SKM-1 treated with dmso at 0.1 percent for 144 hours (cell line): ENCODE results near the gene SEMA6D.

Experiments used
- DNase-seq: peaks from one replicate; lab custom pipeline; 2025; ENCODE audit not compliant: unreplicated experiment; lab: John Stamatoyannopoulos, UW

The SEMA6D gene

DNA sequence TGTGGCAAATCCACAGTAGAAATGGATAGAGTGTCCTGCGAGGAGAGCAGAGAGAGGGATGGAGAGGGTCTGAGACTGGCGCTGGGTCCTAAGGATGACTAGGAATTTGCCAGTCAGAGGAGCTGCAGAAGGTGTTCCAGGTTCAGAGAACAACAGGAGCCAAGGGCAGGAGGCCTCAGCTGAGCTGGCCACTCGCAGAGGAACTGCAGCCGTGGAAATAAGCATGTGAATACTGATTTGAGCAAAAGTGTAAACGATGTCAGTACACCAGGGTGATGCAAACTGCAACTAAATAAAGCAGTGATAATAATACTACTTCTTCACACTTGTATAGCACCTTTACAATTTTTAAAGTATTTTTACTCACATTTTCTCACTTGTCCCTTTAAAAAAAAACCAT, 24.6 kb downstream of the SEMA6D start:
- DNase-seq: no peak

DNA sequence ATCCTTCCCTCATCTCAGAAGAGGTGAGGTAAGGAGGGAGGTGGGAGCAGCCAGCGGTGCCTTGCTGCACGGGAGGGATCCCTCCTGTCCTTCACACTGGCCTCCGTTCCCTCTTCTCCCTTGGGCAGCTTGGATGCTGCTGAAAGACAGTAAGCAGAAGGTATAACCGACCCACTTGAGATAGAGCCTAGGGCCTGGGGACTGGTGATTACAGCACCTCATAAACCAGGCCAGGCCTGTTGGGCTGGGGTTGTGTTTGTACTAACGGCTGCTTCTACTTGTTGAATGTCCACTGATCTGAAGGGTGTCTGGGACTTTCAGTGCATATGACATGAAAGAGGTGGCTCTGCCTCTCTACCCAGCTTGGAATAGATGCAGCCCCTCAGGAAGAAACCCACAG, 25.0 kb downstream of the SEMA6D start:
- DNase-seq: no peak

DNA sequence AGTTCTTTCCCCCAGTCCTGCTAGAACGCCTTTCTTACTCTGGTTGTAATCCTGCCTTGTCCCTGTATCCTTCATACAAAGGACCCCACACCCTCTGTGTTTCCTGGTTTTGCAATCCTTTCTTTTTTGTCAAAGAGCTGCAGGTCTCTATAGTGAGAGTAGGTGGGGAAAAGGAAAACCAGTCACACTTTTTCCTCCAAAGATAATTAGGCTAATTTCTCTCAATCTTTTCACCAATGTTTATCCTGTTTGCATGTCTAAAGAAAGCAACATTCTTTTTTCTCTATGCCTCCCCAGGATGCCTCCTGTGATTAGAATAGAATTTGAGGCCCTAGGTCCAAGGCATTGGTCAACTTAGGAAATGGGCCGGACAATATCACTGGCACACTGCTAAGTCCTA, 25.4 kb downstream of the SEMA6D start:
- no peak for DNase-seq

DNA sequence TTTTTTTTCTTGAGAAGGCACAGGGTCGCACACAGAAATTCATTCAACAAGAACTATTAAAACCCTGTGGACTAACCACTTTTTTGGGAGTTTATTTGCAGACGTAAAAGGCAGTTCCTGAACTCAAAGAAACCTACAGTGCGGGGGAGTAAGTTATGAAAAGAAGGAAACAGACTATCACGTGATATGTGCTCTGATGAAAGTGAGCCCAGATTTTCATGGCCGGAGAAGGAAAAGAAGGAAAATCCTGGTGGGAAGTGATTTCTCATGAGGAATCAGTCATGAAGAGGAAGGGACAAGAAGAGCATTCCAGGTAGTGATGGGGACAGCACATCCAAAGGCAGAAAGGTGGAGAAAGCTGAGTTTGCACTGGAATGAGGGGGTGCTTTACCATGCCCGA, 26.1 kb downstream of the SEMA6D start:
- no peak for DNase-seq

DNA sequence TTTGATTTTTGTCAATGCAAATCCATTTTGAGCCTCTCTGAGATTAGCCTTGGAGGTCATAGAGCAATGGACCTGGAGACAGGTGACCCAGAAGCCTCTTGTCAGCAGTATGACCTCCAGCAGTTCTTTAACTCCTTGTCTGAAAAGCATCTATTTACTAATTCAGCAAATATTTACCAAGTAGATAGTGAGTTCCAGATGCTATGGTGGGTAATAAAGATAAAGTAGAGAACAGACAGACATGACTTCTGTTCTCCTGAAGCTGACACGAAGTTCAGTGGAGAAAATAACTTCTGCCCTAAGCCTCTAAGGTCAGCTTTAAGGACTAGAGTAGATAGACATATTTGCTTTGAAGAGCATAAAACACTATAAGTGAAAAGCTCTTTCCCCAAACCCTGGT, 26.6 kb downstream of the SEMA6D start:
- no peak for DNase-seq

DNA sequence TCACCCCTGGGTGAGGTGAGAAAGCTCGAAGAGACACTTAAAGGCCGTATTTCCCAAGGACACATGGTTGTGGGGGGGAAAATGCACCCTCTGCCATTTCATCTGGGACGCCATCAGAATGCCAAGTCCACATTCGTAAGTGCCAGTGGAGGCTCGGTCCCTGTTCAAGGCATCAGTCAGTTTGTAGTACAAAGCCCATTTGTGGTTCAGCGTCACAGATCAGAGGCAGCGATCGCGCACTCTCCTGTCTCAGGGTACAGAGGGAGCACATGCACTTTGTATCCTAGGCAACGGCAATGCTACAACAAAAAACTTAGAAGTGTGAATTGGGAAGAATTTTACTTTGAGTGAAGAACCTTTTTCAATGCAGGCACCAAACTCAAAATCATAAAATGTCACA, 27.2 kb downstream of the SEMA6D start:
- no peak for DNase-seq

DNA sequence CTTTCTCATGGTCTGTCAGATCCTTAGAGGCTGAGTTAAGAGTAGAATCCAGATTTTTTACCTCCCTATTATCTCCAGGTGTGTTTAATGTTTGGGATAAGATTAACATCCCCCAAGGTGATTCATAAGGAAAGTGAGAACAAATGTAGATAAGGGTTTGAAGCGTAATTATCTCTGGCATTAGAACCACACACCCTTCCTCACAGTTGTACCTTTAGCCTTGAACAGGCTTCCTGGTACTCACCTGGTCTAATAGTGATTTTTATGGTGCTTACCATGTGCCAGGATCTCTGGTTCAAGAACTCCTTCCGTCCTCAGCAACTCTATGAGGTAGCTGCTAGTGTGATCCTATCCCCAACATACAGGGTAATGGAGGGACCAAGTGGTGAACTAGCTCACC, 27.7 kb downstream of the SEMA6D start:
- DNase-seq: no peak

DNA sequence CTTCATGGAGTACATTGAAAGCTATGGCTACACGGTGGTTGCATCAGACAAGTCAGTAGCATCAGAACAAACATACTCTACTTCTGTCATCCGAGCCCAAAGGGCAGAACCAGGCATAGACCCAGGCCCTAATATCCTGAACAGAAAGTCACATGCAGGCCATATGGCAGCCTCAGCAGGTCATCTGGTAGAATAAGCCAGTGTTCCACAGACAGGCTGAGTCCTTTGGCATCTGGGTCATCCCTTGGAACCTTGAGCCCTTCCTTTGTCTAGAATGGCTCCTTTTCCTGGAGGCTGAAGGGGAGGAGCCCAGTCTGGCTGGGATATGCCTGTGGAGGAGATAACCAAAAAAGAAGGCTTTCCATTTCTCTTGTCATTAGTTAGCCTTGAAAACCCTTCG, 29.2 kb downstream of the SEMA6D start:
- DNase-seq: no peak

DNA sequence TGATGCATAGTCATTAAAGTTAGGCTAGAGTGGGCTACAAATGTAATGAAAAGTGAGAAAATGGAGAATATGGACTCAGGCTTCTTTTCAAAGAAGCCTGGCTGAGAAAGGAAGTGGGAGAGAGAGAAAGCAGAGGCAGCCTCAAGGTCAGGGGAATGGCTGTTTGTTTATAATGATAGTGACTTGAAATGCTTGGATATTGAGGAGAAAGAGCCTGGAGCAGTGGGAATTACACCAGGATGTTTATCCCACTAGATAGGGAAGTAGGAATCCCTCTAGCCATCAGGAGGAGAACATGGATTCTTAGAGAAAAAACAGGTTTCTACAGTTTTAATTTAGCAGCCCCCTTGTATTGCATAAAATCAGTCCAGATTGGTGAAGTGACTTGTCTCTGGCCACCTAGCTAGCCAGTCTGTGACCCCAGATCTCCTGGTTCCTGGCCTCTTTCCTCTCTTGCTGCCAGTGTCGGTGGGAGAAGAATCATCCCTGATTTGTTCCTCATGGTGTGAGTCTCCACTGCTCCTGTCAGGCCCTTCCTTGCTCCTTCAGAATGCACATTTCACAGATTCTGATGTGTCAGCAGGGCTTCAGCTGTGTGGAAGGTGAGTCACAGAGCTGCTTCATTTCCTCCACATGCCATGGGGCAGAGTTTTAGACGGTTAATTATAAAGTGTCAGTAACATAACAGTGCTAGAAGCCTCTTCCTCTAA, 32.9 kb downstream of the SEMA6D start:
- DNase-seq: no peak

DNA sequence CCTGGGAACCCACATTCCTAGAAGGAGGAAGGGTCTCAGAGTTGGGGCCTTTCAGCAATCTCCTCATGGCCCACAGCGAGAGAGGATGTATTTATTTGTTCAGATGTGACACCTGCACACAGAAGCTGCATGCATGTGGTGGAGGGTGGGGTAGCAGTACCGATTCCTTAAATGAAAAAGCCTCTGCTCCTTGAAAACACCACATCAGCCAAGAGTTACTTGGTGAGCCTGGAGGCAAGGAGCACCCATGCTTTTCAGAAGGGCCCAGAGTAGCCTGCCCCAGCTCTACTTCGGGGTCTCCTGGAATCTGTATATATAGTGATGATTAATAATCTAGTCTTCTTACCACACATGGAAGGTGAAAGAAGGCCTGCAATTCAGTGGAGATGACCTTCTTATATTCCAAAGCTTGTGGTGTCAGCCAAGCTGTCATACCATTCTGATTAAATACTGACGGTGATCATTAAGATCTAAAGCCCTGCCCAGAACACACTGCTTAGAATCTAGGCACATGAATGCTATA, 33.5 kb downstream of the SEMA6D start:
- DNase-seq: no peak

DNA sequence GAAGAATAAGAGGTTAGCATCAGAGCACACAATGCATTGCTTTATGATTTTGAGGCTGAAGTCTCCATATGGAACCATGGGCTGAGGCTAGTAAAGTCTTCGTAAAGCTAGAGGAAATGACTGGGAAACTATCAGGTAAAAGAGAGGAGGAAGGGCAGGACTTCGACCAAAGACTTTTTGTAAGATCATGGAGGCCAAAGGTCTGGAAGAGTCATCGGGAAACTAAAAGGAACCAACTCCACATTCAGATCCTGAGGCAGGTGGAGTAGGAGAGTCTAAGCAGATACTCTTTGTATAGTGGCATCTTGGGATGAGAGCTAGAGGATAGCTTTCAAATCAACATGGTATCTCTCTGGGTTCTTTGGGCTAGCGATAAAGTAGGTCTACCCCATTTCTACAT, 36.3 kb downstream of the SEMA6D start:
- no peak for DNase-seq

DNA sequence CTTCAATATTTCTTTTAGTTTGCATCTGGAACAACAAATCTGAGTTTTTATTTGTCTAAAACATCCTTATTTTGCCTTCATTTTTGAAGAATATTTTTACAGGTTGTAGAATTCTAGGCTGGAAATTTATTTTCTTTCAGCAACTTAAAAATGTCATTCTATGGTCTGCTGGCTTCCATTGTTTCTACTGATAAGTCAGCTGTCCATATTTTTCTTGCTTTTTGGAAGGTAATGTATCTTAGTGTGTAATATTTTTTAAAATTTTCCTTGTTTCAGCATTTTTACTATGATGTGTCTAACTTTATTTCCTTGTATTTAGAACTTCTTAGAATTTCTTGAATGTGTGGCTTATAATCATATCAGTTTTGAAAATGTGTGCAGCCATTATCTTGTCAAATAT, 37.0 kb downstream of the SEMA6D start:
- no peak for DNase-seq

DNA sequence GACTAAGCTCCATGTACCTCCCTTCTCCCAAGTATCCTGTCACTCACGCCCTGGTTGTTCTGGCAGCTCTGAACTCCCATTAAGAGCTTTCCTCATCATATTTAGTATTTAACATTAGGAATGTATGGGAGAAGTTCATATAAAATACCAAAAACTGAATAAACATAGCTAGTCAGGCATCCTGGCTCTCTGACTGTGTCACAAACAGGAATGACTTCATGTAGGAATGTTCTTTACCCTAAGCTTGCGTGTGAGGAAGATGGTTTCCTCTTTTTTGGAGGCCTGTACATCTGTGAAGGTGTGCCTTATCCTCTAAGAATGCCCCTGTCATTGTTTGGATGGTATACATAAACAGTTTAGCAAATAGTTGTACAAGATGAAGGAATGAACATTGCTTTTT, 38.6 kb downstream of the SEMA6D start:
- no peak for DNase-seq

DNA sequence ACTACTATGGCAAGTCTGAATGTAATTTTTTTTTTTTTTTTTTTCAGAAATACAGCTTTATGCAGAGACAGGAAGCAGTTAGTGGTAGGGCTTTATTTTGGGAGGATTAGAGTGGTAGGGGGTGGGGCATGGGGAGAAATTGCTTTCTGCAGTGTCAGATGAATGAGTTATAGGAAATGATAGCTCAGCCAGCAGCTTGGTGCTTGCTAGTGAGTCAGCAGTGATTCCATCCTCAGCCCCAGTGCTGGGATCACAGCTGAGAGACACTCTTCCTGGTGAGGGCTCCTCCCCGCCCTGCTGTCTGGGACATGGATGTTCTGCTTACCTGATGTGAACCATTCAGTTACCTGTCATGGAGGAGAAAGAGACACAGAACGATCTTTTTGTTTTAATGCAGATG, 39.6 kb downstream of the SEMA6D start:
- no peak for DNase-seq

DNA sequence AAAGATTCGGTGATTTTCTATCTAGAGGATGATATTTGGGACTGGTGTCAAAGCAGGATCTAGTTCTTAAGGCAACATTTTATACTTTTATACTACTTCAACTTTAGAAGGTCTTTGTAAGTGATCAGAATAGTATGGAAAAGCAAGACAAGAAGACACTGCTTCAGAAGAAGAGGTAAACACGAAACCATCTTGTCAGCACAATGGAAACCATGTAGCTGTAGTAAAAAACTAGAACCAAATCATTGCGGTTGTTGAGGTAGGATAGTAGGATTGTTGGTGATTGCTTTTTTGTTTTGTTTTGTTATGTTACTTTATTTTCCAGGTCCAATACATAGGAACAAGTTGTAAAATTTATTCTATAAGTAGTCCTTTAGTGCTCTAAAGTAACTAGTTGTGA, 40.0 kb downstream of the SEMA6D start:
- no peak for DNase-seq

DNA sequence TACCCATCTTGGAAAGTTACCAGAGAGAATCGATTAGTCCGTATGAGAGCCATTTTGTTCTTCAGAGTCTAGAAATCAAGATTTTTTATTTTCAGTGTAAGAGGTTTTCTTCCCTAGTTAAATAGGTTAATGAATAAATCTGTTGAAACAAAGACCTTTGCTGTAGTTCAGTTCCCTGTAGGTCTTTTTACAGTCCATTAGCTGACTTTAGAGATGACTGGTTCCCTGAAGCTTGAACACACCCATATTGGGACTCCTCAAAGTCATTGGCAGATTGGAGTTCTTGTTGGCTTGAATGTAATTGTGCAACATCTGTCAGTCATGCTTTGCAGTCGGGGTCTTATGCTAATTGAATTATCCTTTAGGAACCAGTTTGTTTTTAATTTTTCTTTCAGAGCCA, 45.3 kb downstream of the SEMA6D start:
- DNase-seq: no peak

DNA sequence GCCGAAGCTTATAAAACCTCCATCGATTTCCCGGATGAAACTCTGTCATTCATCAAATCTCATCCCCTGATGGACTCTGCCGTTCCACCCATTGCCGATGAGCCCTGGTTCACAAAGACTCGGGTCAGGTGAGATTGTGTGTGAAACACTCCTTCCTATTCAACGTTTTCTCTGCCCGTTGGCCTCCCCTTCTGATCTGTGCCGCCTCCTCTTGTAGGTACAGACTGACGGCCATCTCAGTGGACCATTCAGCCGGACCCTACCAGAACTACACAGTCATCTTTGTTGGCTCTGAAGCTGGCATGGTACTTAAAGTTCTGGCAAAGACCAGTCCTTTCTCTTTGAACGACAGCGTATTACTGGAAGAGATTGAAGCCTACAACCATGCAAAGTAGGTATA, 47.4 kb downstream of the SEMA6D start:
- no peak for DNase-seq

DNA sequence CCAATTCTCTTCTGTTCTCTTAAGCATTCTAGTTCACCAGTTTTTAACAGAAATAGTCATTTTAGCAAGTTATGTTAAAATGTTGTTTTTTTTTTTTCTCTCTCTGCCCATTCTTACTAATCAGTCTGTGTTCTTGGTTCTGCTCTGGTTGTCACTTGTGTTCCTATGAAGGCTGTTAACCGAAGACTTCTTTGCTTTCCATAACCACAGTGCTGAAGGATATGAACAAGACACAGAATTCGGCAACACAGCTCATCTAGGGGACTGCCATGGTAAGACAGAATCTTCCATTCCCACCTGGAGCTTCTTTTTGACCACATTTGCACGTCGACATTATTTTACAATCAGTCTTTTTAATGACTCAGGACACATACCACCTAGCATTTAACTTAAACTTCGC, 49.1 kb downstream of the SEMA6D start:
- no peak for DNase-seq

DNA sequence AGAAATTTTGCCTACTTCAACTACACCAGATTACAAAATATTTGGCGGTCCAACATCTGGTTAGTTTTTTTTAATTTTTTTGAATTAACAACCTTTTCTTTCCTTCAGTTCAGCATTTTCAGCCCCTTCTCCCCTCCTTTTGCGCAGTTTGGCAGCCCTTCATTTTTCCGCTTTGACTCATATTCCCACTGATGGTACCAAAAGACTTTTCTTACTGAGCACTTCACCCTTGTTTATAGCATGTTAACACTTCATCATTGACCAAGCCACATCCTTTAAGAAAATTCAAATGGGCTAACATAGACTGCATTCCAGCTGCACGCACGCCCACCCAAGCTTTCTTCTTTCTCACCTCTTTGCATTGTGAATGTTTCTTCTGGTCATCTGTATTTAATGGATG, 49.7 kb downstream of the SEMA6D start:
- DNase-seq: no peak

DNA sequence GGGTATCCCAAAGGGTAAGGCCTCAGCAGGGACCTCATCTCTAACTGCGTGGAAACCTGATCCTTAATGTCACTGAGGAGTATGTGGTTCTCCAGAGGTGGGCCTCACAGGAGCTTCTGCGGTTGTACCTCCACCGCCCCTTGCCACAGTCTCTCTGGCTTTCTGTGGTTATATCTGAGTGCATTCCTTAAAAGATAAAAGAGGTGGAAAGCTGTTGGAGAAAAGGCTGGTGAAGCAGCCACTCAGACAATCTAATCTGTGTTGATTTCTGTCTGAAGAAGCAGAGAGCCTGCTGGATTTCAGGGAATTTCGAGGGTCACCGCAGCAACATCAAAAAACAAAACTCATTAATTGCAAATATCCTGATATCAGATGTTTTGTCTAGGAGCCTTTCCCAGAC, 51.4 kb downstream of the SEMA6D start:
- no peak for DNase-seq

DNA sequence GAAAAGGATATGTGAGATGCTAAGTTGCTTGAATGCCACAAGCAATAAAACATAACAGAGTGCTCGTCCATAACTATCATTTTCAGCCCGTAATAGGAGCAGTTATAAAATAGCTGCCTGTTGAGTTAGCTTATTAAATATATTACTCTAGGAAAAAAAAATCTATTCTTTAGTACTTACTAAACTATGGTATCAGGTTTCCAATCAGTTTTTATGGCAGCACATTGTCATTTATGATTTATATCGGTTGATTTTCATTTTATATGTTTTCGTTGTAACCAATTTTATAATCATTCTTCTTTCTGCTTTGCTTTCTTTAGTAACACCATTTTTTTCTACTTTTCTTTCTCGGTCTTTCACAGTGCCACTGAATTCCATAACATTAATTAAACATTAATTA, 51.9 kb downstream of the SEMA6D start:
- no peak for DNase-seq

DNA sequence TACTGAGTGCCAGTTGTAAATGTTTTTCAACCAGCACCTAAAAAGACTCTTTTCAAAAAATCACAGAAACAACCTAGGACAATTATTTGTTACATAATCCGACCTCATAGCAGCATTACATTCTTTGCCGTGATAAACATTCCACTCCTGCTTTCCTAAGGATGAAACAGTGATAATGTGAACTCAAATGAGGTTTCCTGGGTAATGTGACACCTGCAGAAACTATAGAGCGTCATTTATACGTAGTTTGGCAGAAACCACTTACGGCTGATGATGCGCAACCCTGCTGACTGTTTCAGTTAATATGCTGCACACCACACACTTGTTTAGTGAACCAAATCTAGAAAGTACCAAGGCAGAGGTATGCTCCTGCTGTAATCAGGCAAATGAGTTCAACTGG, 55.8 kb downstream of the SEMA6D start:
- DNase-seq: no peak

DNA sequence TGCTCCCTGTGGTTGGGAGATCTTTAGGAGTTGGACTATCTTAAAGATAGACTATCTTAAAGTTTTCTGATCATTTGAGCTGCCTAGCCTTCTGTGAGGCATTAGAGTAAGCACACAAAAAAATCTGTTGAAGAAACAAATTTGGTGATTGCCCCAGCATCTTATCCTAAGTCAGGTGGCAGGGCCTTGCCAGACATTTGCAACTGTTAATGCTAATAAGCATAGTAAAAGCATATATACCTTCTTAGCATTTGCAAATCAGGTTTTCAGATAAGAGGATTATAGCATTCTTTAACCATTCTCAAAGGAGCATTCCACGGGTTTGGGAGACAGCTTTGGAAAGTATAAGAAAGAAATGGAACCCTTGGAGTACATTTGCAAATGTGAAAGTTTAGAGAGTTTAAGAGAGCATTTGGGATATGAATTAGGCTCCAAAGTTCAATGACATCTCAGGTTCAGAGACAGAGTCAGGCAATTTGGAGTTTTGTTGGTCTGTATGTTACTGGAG, 61.0 kb downstream of the SEMA6D start:
- DNase-seq: no peak
